HG03095 (cell line): ENCODE data around the gene SLX1A.
"Not testable (repeated sequence)": the region's sequence is repeated elsewhere in the genome, so short reads cannot be mapped to it uniquely, and the experiment has no call there.

ENCODE experiments used
- ATAC-seq: cut with Tn5 transposase; IDR thresholded peaks from one replicate; pipeline ENCODE4 v1.9.1; 2021; ENCODE audit warnings: moderate library complexity; ENCODE audit not compliant: unreplicated experiment

Gene SLX1A

DNA sequence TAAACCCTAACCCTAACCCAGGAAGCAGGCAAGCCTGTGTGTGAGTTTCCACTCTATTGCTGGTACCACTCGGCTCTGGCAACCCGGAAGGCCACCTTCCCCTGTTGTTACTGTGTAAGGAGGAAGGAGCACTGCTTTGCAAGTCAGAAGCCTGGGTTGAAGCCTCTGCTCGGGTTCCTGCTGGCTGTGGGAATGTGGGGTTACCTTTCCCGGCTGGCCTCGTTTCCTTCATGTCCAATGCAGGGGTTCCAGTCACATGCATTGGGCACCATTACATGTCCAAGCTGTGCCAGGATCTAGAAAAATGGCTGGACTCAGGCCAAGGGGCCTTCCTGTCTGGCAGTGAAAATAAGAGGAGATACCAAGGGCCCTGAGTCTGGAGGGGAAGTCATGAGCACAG, 23.4 kb downstream of the SLX1A start:
- ATAC-seq: not testable (repeated sequence)
